ENCODE results near the gene PTMA.

DNA sequence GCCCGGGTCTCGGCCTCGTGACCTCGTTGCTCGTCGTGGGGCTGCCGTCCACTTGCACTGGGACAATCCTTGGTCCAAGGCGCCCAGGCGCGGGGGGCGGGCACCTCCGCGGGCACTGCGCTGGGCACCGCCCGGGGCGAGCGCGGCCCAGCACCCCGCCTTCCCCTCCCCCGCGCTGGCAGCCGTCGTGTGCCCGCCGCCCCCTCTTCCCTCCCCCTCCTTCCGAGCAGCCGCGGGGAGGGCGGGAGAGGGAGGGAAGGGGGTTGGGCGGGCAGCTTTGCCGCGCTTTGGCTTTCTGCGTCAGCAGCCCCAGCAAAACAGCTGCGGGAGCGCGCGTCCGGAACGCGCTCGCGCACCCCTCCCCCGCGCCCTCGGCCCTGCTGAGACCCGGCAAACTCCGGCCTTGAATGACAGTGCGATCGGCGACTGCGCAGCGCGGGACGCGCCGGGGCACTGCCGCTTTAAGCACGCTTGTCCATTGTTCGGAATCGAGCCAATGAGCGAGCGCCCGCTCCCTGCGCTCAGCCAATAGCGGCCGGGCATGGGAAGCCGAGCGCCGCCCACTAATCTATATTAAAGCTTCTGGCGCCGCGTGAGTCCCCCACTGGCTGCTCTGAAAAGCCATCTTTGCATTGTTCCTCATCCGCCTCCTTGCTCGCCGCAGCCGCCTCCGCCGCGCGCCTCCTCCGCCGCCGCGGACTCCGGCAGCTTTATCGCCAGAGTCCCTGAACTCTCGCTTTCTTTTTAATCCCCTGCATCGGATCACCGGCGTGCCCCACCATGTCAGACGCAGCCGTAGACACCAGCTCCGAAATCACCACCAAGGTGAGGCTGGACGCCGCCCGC, at the start of gene PTMA:
- TF ChIP-seq, protein P1, sequence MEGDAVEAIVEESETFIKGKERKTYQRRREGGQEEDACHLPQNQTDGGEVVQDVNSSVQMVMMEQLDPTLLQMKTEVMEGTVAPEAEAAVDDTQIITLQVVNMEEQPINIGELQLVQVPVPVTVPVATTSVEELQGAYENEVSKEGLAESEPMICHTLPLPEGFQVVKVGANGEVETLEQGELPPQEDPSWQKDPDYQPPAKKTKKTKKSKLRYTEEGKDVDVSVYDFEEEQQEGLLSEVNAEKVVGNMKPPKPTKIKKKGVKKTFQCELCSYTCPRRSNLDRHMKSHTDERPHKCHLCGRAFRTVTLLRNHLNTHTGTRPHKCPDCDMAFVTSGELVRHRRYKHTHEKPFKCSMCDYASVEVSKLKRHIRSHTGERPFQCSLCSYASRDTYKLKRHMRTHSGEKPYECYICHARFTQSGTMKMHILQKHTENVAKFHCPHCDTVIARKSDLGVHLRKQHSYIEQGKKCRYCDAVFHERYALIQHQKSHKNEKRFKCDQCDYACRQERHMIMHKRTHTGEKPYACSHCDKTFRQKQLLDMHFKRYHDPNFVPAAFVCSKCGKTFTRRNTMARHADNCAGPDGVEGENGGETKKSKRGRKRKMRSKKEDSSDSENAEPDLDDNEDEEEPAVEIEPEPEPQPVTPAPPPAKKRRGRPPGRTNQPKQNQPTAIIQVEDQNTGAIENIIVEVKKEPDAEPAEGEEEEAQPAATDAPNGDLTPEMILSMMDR (IDR thresholded peaks at IDR 0.05; ENCODE audit: insufficient read depth, low read length, poor library complexity, severe bottlenecking): no peak
- no peak for TF ChIP-seq EZH2phosphoT487 (conservative IDR thresholded peaks at IDR 0.05; ENCODE audit: low read length)
